HUES48 (cell line): ENCODE data around the gene BCAS1.

ENCODE experiments used
- H3K27ac ChIP-seq: one replicate; pipeline ENCODE4 v1.7.0; 2013; ENCODE audit warnings: low read depth, low read length, inconsistent platforms
- H3K27me3 ChIP-seq: 2 replicates; pipeline ENCODE4 v1.6.1; 2013; ENCODE audit warnings: mild to moderate bottlenecking, low read length; ENCODE audit not compliant: control insufficient read depth, insufficient read depth
- H3K36me3 ChIP-seq: 2 replicates; pipeline ENCODE4 v1.6.1; 2013; ENCODE audit warnings: low read length; ENCODE audit not compliant: control insufficient read depth, insufficient read depth
- H3K4me1 ChIP-seq: 2 replicates; pipeline ENCODE4 v1.6.1; 2013; ENCODE audit warnings: mild to moderate bottlenecking, low read length; ENCODE audit not compliant: control insufficient read depth, insufficient read depth
- H3K4me3 ChIP-seq: 2 replicates; pipeline ENCODE4 v1.5.1; 2013; ENCODE audit warnings: mild to moderate bottlenecking, low read depth, low read length
- H3K9ac ChIP-seq: 2 replicates; pipeline ENCODE4 v1.6.1; 2013; ENCODE audit warnings: mild to moderate bottlenecking, low read depth, low read length, moderate library complexity
- H3K9me3 ChIP-seq: 2 replicates; pipeline ENCODE4 v1.6.1; 2013; ENCODE audit warnings: low read length; ENCODE audit not compliant: control insufficient read depth, insufficient read depth

Gene BCAS1

GRCh38 chr20:53972179-53972578, 98.2 kb downstream of the BCAS1 start:
- Histone ChIP-seq H3K9ac (no peak overlapping the region), H3K27ac (no peak overlapping the region), H3K9me3 (no peaks in the 10 kb centered on the region), H3K4me1 (no peaks in the 10 kb centered on the region), H3K4me3 (no peak overlapping the region), H3K27me3 (no peaks in the 10 kb centered on the region), H3K36me3 (no peaks in the 10 kb centered on the region)

DNA sequence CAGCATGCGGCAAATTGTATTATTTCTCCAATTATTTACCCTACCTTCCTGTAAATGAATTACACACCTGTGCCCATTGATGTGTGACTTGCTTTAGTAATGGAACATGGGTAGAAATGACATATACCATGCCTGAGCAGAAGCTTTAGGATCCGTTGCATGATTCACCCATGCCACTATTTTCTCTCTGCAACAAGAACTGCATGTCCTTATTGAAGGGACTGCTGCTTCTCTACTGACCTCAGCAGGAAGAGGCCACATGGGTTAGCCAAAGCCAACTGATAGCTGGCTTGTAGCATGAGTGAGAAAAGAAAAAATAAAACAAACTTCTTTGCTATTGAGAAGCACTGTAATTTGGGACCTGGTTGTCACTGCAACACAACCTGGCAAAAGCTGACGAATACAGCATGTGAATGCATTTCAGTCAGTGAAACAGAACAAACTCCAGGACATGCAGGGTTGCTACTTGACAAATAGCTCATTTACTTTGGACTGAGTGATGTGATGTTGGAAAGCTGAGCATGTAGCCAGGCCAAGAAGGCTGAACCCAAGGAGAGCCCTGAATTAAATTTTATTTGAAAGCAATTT, 99.2 kb downstream of the BCAS1 start:
- no peak overlapping the region for H3K4me3 ChIP-seq
- no peak overlapping the region for H3K9ac ChIP-seq
- no peaks in the 10 kb centered on the region for H3K27me3 ChIP-seq
- H3K4me1 ChIP-seq: no peaks in the 10 kb centered on the region
- H3K36me3 ChIP-seq: no peaks in the 10 kb centered on the region
- H3K27ac ChIP-seq: no peak overlapping the region
- no peaks in the 10 kb centered on the region for H3K9me3 ChIP-seq

DNA sequence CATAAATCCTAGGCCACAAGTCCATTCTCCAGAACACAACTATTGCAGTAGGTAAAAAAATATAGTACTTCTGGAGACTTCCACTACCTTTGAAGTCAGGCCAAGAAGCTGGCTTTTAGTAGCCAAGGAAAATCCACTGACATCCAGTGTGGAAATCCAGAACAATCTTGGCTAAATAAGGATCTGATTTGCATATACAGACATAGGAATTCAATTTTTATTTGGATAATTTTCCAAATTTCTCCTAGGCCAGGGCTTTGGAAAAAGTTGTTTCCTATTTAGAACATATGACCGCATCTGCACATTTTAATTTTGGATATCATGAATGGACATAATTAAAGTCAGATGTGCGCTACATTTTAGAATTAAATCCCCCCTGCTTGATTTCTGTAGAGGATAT, 100.2 kb downstream of the BCAS1 start:
- Histone ChIP-seq H3K36me3 (no peaks in the 10 kb centered on the region), H3K4me3 (no peak overlapping the region), H3K4me1 (no peaks in the 10 kb centered on the region), H3K27ac (no peak overlapping the region), H3K9ac (no peak overlapping the region), H3K9me3 (no peaks in the 10 kb centered on the region), H3K27me3 (no peaks in the 10 kb centered on the region)

GRCh38 chr20:53967527-53967926, 102.9 kb downstream of the BCAS1 start:
- Histone ChIP-seq H3K4me3 (no peak overlapping the region), H3K27me3 (no peaks in the 10 kb centered on the region), H3K9me3 (no peaks in the 10 kb centered on the region), H3K4me1 (no peaks in the 10 kb centered on the region), H3K27ac (no peak overlapping the region), H3K36me3 (no peaks in the 10 kb centered on the region), H3K9ac (no peak overlapping the region)

- H3K9ac ChIP-seq: no peak overlapping the region
- no peak overlapping the region for H3K4me3 ChIP-seq
- no peaks in the 10 kb centered on the region for H3K9me3 ChIP-seq
- no peaks in the 10 kb centered on the region for H3K4me1 ChIP-seq
- no peak overlapping the region for H3K27ac ChIP-seq
- H3K36me3 ChIP-seq: no peaks in the 10 kb centered on the region
- no peaks in the 10 kb centered on the region for H3K27me3 ChIP-seq
These were observed 103.5 kb downstream of the BCAS1 start for GRCh38 chr20:53966774-53967398.

- Histone ChIP-seq H3K36me3 (no peaks in the 10 kb centered on the region), H3K4me3 (no peak overlapping the region), H3K9ac (no peak overlapping the region), H3K27me3 (no peaks in the 10 kb centered on the region), H3K4me1 (0 out of 2 replicates have a peak, but pooled peaks cover 3% of the 10 kb centered on the region), H3K27ac (no peak overlapping the region), H3K9me3 (no peaks in the 10 kb centered on the region)
These were observed 105.7 kb downstream of the BCAS1 start for GRCh38 chr20:53964501-53965253.

DNA sequence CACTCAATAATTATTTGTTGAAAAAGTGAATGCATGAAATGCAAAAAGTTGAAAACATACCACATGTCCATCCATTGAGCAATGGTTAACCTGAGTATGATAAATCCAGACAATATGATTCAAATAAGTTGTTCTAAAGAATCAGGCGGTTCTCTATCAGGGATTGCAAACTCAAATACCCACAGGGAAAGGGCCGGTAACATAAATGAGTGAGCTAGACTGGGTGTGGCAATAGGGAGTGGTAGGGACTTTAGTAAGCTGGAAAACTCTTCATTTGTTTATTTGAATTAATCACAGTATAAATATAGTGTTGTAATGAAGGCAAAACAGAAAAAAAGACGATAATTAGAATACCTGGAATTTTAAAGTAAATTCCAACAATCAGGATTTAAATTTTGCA, 106.3 kb downstream of the BCAS1 start:
- no peaks in the 10 kb centered on the region for H3K27me3 ChIP-seq
- H3K27ac ChIP-seq: no peak overlapping the region
- no peaks in the 10 kb centered on the region for H3K36me3 ChIP-seq
- 0 out of 2 replicates have a peak, but pooled peaks cover 3% of the 10 kb centered on the region for H3K4me1 ChIP-seq
- no peak overlapping the region for H3K4me3 ChIP-seq
- H3K9ac ChIP-seq: no peak overlapping the region
- H3K9me3 ChIP-seq: no peaks in the 10 kb centered on the region

DNA sequence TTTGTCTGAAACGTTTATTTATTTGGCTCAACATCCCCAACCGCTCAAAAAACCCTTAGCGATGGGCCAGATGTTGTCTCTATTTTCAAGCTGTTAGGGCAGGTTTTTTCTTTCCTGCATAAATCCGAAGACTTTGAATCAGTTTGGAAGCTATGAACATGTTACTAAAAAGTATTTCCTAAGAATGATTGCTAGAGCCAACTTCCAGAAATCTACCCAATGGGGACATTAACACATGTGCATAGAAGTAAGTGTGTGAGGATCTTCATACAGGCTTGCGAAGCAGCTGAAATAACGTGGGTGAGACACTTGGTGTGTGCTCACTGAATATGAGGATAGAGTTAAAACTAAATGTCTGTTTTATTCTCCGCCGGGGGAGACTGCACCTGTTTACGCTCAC, 106.8 kb downstream of the BCAS1 start:
- 0 out of 2 replicates have a peak, but pooled peaks cover 3% of the 10 kb centered on the region for H3K4me1 ChIP-seq
- H3K4me3 ChIP-seq: no peak overlapping the region
- H3K9ac ChIP-seq: no peak overlapping the region
- no peak overlapping the region for H3K27ac ChIP-seq
- no peaks in the 10 kb centered on the region for H3K27me3 ChIP-seq
- no peaks in the 10 kb centered on the region for H3K36me3 ChIP-seq
- H3K9me3 ChIP-seq: no peaks in the 10 kb centered on the region

DNA sequence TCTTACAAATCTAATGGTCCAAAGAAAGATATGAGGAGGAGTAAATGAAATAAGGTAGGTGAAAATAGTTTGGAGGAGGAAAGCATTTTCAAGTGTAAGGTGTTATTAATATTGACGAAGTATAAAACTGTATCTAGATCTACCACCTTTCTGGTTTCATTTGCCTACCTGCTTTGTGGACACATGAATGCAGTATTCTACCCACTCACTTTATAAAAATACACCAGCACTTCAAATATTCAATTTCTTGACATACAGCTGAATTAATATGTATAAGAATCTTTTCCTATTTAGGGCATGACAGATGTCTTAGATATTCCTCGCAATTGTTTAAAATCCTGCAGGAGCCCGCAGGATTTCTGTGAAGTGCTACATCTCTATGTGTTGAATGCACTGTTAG, 108.0 kb downstream of the BCAS1 start:
- H3K4me3 ChIP-seq: no peak overlapping the region
- H3K9me3 ChIP-seq: no peaks in the 10 kb centered on the region
- no peak overlapping the region for H3K27ac ChIP-seq
- H3K4me1 ChIP-seq: 0 out of 2 replicates have a peak, but pooled peaks cover 3% of the 10 kb centered on the region
- H3K9ac ChIP-seq: no peak overlapping the region
- no peaks in the 10 kb centered on the region for H3K27me3 ChIP-seq
- no peaks in the 10 kb centered on the region for H3K36me3 ChIP-seq

GRCh38 chr20:53961527-53961926, 108.9 kb downstream of the BCAS1 start:
- H3K36me3 ChIP-seq: no peaks in the 10 kb centered on the region
- no peak overlapping the region for H3K27ac ChIP-seq
- H3K4me3 ChIP-seq: no peak overlapping the region
- 0 out of 2 replicates have a peak, but pooled peaks cover 3% of the 10 kb centered on the region for H3K4me1 ChIP-seq
- no peaks in the 10 kb centered on the region for H3K9me3 ChIP-seq
- no peaks in the 10 kb centered on the region for H3K27me3 ChIP-seq
- no peak overlapping the region for H3K9ac ChIP-seq
